Measurements from ENCODE around the gene CARD11. TPM values are rescaled to one million over a fixed set of nuclear protein-coding genes. Genes with fewer than 3 reads are reported as not detected.

Gene CARD11
- total RNA-seq, 5 donors from 2014 or later (not counting 1 experiment from before 2014, with no cell fraction given) = 105 to 142 (median 132) TPM

DNA sequence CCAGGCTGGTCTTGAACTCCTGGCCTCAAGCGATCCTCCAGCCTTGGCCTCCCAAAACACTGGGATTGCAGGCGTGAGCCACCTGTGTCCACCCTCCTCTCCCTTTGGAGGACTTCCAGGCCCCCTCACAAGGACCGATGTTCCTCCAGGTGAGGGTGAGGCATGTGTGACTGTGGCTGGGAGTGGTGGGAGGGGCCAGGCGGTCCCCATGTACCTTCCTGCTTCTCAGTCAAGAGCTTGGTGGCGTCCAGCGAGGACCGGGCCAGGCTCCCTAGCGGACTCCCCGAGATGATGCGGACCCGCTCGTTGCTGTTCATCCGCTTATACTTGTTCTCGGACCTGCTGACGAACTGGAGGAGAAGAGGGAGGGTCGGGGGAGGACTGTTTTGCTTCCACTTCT is 128.6 kb downstream of the CARD11 start:
- Histone ChIP-seq H3K27me3 (replicated peaks in 1 of 2; ENCODE audit: control insufficient read depth in 2 of 2, extremely low read depth in 1 of 2, insufficient read depth in 2 of 2, low read length in 1 of 2) (no peaks in the 10 kb centered on the region), H3K4me1 (ENCODE audit: control insufficient read depth in 1 of 2, extremely low read depth in 1 of 2, insufficient read depth in 2 of 2, low read length in 2 of 2) (no peaks in the 10 kb centered on the region), H3K9me3 (no peaks in the 10 kb centered on the region), H3K36me3 (ENCODE audit: control insufficient read depth in 2 of 2, extremely low read depth in 1 of 2, insufficient read depth in 1 of 2, low read length in 1 of 2) (peaks cover 47 to 87% of the 10 kb centered on the region in 2 donors), H3K4me3 (ENCODE audit: control insufficient read depth in 1 of 2, extremely low read depth in 1 of 2, low read length in 1 of 2) (no peak overlapping the region), H3K27ac (ENCODE audit: low read length) (no peak overlapping the region)
- no peaks in the 10 kb centered on the region for H3K27me3 Mint-ChIP-seq
- no peaks in the 10 kb centered on the region for H3K9me3 Mint-ChIP-seq
- H3K4me3 Mint-ChIP-seq = no peak overlapping the region
- ATAC-seq (replicated peaks in 1 of 4) (no peak), DNase-seq (no peak)
- H3K27ac Mint-ChIP-seq = no peak overlapping the region
- peaks cover 42% of the 10 kb centered on the region for H3K36me3 Mint-ChIP-seq
- ChIA-PET CTCF (interaction anchor here in 1 of 2 donors (0.5 kb wide), 1 partner anchor 236 kb away, joined by 3 read pairs; no protein-coding TSS in a partner anchor), POLR2A (interaction anchor here in 1 of 2 donors (0.5 kb wide), 1 partner anchor 51 kb away, joined by 4 read pairs; no protein-coding TSS in a partner anchor)
- WGBS (ENCODE audit: insufficient coverage) = 100% methylated on average over 9 of the region's 16 CpGs
- H3K4me1 Mint-ChIP-seq = no peaks in the 10 kb centered on the region

DNA sequence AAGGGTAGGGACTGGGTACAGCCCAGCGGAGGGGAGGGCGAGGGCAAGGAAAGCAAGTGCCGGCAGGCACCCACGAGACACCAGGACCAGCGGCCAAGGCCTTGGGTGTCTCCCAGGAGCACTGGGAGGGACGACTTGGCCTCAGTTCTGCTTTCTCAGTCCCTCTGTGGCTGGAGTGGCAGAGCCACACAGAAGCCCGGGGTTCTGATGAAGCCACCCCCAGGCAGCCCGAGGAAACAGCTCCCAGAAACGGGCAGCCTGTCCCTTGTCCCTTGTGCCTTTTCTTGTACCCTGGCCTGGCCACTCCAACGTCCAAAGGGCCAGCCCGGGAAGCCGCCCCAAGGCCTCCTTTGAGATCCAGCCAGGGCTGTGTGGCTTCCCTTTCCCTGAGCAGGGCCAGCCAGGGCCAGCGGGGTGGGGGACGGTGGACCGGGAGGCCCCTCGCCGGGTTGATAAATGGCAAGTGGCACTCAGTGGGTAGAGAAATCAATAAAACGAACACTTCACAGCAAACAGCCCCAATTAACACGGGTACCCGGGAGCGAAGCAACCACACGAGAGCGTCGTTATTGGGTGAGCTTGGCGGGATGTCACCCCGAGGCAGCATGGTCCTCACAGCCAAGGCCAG is 129.8 kb downstream of the CARD11 start:
- peaks cover 39% of the 10 kb centered on the region for H3K36me3 Mint-ChIP-seq

DNA sequence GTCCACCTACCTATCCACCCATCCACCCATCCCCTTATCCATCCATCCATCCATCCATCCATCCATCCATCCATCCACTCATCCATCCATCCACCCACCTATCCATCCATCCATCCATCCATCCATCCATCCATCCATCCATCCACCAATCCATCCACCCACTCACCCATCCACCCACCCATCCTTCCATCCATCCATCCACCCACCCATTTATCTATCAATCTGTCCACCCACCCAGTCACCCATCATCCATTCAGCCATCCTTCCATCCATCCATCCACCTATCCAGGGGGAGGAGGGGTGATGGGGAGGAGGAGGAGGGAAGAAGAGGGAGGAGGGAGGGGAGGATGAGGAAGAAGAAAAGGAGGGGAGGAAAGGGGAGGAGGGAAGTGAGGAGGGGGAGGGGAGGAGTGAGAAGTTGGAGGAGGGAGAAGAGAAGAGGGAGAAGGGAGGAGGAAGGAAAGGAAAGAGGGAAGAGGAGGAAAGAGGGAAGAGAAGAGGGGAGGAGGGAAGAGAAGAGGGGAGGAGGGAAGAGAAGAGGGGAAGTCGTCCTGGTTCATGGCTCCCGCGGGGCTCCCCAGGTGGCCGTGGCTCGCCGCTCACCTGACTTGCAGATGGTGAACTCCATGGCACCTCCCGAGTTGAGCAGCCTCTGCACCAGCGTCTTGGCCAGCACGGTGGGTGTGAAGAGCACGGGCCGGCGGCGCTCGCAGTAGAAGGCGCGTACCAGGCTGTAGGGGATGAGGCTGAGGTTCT is 130.8 kb downstream of the CARD11 start:
- DNase-seq = no peak
- Histone ChIP-seq H3K4me3 (ENCODE audit: control insufficient read depth in 1 of 2, extremely low read depth in 1 of 2, low read length in 1 of 2) (no peak overlapping the region), H3K4me1 (ENCODE audit: control insufficient read depth in 1 of 2, extremely low read depth in 1 of 2, insufficient read depth in 2 of 2, low read length in 2 of 2) (no peaks in the 10 kb centered on the region), H3K27ac (ENCODE audit: low read length) (no peak overlapping the region), H3K27me3 (replicated peaks in 1 of 2; ENCODE audit: control insufficient read depth in 2 of 2, extremely low read depth in 1 of 2, insufficient read depth in 2 of 2, low read length in 1 of 2) (no peaks in the 10 kb centered on the region), H3K36me3 (ENCODE audit: control insufficient read depth in 2 of 2, extremely low read depth in 1 of 2, insufficient read depth in 1 of 2, low read length in 1 of 2) (peaks cover 42 to 81% of the 10 kb centered on the region in 2 donors), H3K9me3 (no peaks in the 10 kb centered on the region)
- WGBS (ENCODE audit: insufficient coverage) = 93% methylated on average over 16 of the region's 16 CpGs
- ChIA-PET CTCF (no interaction called here), POLR2A (no interaction called here)
- Mint-ChIP-seq H3K4me1 (no peaks in the 10 kb centered on the region), H3K36me3 (peaks cover 43% of the 10 kb centered on the region), H3K27me3 (no peaks in the 10 kb centered on the region), H3K4me3 (no peak overlapping the region), H3K27ac (no peak overlapping the region), H3K9me3 (no peaks in the 10 kb centered on the region)
- no peak for ATAC-seq (replicated peaks in 1 of 4)

More for the DNA sequence above, 129.8 kb downstream of the CARD11 start:
- Histone ChIP-seq H3K36me3 (ENCODE audit: control insufficient read depth in 2 of 2, extremely low read depth in 1 of 2, insufficient read depth in 1 of 2, low read length in 1 of 2) (peaks cover 42 to 82% of the 10 kb centered on the region in 2 donors), H3K27ac (ENCODE audit: low read length) (no peak overlapping the region), H3K4me1 (ENCODE audit: control insufficient read depth in 1 of 2, extremely low read depth in 1 of 2, insufficient read depth in 2 of 2, low read length in 2 of 2) (no peaks in the 10 kb centered on the region), H3K4me3 (ENCODE audit: control insufficient read depth in 1 of 2, extremely low read depth in 1 of 2, low read length in 1 of 2) (no peak overlapping the region), H3K9me3 (no peaks in the 10 kb centered on the region), H3K27me3 (replicated peaks in 1 of 2; ENCODE audit: control insufficient read depth in 2 of 2, extremely low read depth in 1 of 2, insufficient read depth in 2 of 2, low read length in 1 of 2) (no peaks in the 10 kb centered on the region)
- Mint-ChIP-seq H3K4me3 (no peak overlapping the region), H3K27me3 (no peaks in the 10 kb centered on the region), H3K4me1 (no peaks in the 10 kb centered on the region), H3K27ac (no peak overlapping the region), H3K9me3 (no peaks in the 10 kb centered on the region)
- DNase-seq (no peak), ATAC-seq (replicated peaks in 1 of 4) (no peak)
- WGBS (ENCODE audit: insufficient coverage) = 92% methylated on average over 19 of the region's 26 CpGs
- ChIA-PET CTCF (no interaction called here), POLR2A (no interaction called here)

DNA sequence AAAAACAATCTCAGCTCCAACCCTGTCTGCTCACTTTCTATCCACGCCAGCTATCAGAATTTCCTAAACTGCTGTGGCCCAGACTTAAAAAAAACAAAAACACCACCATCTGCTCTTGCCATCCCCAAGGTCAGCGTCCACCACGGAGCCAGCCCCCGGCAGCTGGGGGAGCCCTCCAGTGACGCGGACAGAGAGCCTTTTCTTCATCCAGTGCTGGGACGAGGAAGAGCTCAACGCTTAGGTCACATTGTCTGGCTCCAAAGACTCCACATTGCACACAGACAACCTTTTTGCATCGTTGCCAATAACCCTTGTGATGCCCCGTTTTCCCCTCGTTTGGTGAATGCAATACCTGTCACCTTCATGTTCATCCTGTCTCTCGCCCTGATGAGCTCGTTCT is 132.2 kb downstream of the CARD11 start:
- Histone ChIP-seq H3K9me3 (no peaks in the 10 kb centered on the region), H3K4me1 (ENCODE audit: control insufficient read depth in 1 of 2, extremely low read depth in 1 of 2, insufficient read depth in 2 of 2, low read length in 2 of 2) (no peaks in the 10 kb centered on the region), H3K27me3 (replicated peaks in 1 of 2; ENCODE audit: control insufficient read depth in 2 of 2, extremely low read depth in 1 of 2, insufficient read depth in 2 of 2, low read length in 1 of 2) (no peaks in the 10 kb centered on the region), H3K36me3 (ENCODE audit: control insufficient read depth in 2 of 2, extremely low read depth in 1 of 2, insufficient read depth in 1 of 2, low read length in 1 of 2) (peaks cover 39 to 75% of the 10 kb centered on the region in 2 donors), H3K27ac (ENCODE audit: low read length) (no peak overlapping the region), H3K4me3 (ENCODE audit: control insufficient read depth in 1 of 2, extremely low read depth in 1 of 2, low read length in 1 of 2) (no peak overlapping the region)
- H3K9me3 Mint-ChIP-seq = no peaks in the 10 kb centered on the region
- no peak overlapping the region for H3K4me3 Mint-ChIP-seq
- CTCF ChIA-PET = no interaction called here
- WGBS (ENCODE audit: insufficient coverage) = 94% methylated on average over 9 of the region's 13 CpGs
- POLR2A ChIA-PET = interaction anchor here in 1 of 2 donors (0.5 kb wide), 1 partner anchor 14 kb away, joined by 3 read pairs; no protein-coding TSS in a partner anchor
- H3K27me3 Mint-ChIP-seq = no peaks in the 10 kb centered on the region
- ATAC-seq (replicated peaks in 1 of 4) (no peak), DNase-seq (no peak)
- H3K4me1 Mint-ChIP-seq = no peaks in the 10 kb centered on the region
- H3K27ac Mint-ChIP-seq = peak overlapping the region; percentile 44 to 63
- H3K36me3 Mint-ChIP-seq = peaks cover 49% of the 10 kb centered on the region

DNA sequence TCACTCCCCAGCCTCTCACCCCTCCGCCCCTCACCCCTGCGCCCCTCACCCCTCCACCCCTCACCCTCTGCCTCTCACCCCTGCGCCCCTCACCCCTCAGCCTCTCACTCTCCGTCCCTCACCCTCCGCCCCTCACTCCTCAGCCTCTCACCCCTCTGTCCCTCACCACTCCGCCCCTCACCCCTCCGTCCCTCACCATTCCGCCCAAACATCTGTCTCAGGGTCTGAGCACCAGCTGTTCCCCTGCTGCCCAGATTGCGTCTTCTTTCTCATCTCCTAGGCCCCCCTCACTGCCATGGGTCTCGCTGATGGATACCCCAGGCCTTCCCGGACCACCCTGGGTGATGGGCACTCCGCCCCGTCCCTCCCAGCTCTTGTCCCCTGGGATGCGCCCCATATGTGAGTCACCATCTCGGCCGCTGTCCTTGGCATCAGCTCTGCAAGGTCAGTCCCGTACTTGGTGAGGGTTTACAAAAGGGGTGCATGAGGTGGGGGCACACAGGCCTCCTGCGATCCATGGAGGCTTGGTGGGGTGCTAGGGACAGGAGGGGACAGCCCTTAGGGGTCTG is 134.1 kb downstream of the CARD11 start:
- Histone ChIP-seq H3K4me3 (ENCODE audit: control insufficient read depth in 1 of 2, extremely low read depth in 1 of 2, low read length in 1 of 2) (no peak overlapping the region), H3K27me3 (replicated peaks in 1 of 2; ENCODE audit: control insufficient read depth in 2 of 2, extremely low read depth in 1 of 2, insufficient read depth in 2 of 2, low read length in 1 of 2) (no peaks in the 10 kb centered on the region), H3K4me1 (ENCODE audit: control insufficient read depth in 1 of 2, extremely low read depth in 1 of 2, insufficient read depth in 2 of 2, low read length in 2 of 2) (no peaks in the 10 kb centered on the region), H3K36me3 (ENCODE audit: control insufficient read depth in 2 of 2, extremely low read depth in 1 of 2, insufficient read depth in 1 of 2, low read length in 1 of 2) (peaks cover 38 to 72% of the 10 kb centered on the region in 2 donors), H3K27ac (ENCODE audit: low read length) (no peak overlapping the region), H3K9me3 (no peaks in the 10 kb centered on the region)
- ATAC-seq (replicated peaks in 1 of 4) = no peak
- H3K9me3 Mint-ChIP-seq = peaks cover 0 to 5% (median 0%) of the 10 kb centered on the region in 3 donors
- no peaks in the 10 kb centered on the region for H3K27me3 Mint-ChIP-seq
- 100% methylated on average over 11 of the region's 18 CpGs for WGBS (ENCODE audit: insufficient coverage)
- H3K4me1 Mint-ChIP-seq = no peaks in the 10 kb centered on the region
- CTCF ChIA-PET = interaction anchor here in 1 of 2 donors (0.5 kb wide), 1 partner anchor 18 kb away, joined by 3 read pairs; no protein-coding TSS in a partner anchor
- POLR2A ChIA-PET = no interaction called here
- H3K36me3 Mint-ChIP-seq = peaks cover 63% of the 10 kb centered on the region
- H3K4me3 Mint-ChIP-seq = no peak overlapping the region
- DNase-seq = no peak
- H3K27ac Mint-ChIP-seq = no peak overlapping the region

DNA sequence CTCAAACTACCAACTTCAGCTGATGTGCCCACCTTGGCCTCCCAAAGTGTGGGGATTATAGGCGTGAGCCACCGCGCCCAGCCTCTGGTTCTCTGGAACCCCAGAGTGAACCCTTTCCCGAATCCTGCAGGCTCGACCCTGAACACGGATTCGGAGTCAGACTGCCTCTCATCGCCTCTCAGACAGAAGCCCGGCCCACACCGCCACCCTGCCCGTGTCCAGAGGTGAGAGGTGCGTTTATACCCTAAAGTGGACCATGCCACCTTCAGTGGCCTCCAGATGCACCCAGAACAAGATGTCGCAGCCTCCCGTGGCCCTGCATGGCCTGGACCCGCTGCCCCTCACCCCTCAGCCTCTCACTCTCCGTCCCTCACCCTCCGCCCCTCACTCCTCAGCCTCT is 134.6 kb downstream of the CARD11 start:
- no peak for ATAC-seq (replicated peaks in 1 of 4)
- H3K27ac ChIP-seq (ENCODE audit: low read length) = no peak overlapping the region
- H3K27me3 Mint-ChIP-seq = no peaks in the 10 kb centered on the region
- peaks cover 0 to 5% (median 0%) of the 10 kb centered on the region in 3 donors for H3K9me3 Mint-ChIP-seq
- H3K4me1 Mint-ChIP-seq = peaks cover 0 to 3% (median 2%) of the 10 kb centered on the region in 3 donors
- H3K36me3 ChIP-seq (ENCODE audit: control insufficient read depth in 2 of 2, extremely low read depth in 1 of 2, insufficient read depth in 1 of 2, low read length in 1 of 2) = peaks cover 41 to 71% of the 10 kb centered on the region in 2 donors
- no peaks in the 10 kb centered on the region for H3K9me3 ChIP-seq
- peaks cover 0 to 4% of the 10 kb centered on the region in 2 experiments for H3K4me1 ChIP-seq (ENCODE audit: control insufficient read depth in 1 of 2, extremely low read depth in 1 of 2, insufficient read depth in 2 of 2, low read length in 2 of 2)
- ChIA-PET CTCF (interaction anchor here in 1 of 2 donors (0.5 kb wide), 1 partner anchor 18 kb away, joined by 3 read pairs; no protein-coding TSS in a partner anchor), POLR2A (interaction anchor here in 1 of 2 donors (0.6 kb wide), 1 partner anchor 73 kb away, joined by 3 read pairs; no protein-coding TSS in a partner anchor)
- H3K36me3 Mint-ChIP-seq = peaks cover 64% of the 10 kb centered on the region
- H3K27ac Mint-ChIP-seq = no peak overlapping the region
- no peak for DNase-seq
- no peak overlapping the region for H3K4me3 ChIP-seq (ENCODE audit: control insufficient read depth in 1 of 2, extremely low read depth in 1 of 2, low read length in 1 of 2)
- 97% methylated on average over 12 of the region's 17 CpGs for WGBS (ENCODE audit: insufficient coverage)
- H3K27me3 ChIP-seq (replicated peaks in 1 of 2; ENCODE audit: control insufficient read depth in 2 of 2, extremely low read depth in 1 of 2, insufficient read depth in 2 of 2, low read length in 1 of 2) = no peaks in the 10 kb centered on the region
- H3K4me3 Mint-ChIP-seq = no peak overlapping the region

Data from T-cell (primary cell).